NCI-H1105 (cell line): ENCODE data around the gene UNC5C.
"Not testable (repeated sequence)": the region's sequence is repeated elsewhere in the genome, so short reads cannot be mapped to it uniquely, and the experiment has no call there.

Experiments used
- DNase-seq: peaks from one replicate; lab custom pipeline; 2025; lab: John Stamatoyannopoulos, UW

Gene UNC5C

DNA sequence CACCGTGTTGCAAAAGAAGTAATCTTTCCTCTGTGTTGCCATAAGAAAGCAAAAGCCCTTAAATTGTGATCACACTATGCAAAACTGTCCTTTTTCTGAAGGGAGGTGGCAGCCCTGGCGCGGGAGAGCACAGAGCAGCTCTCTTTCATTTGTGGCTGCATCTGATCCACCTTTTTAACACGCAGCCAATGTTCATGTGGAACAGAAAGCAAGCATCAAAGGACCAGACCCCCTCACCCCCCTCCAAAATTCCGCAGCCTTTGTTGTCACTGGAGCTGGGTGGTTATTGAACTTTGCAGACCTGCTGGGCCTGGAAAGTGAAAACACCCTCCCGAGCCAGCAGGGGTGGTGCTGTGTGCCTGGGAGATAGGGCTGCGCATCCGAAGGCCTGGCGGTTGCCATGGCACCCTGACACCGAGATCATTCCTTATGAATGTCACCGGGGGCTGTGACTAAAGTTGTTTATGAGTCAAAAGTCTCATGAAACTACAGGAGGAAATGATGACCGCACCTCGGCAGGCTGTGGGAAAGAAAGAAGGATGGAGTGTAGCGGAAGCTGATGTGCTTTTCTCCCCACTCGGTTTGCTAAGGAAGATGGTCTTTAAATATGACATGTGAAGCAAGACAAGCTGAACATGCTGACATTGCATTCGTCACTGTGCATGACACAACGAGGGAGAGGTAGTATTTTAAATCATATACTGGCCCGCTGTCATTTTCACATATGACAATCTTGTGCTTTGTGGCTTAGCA, 367.4 kb downstream of the UNC5C start:
- no peak for DNase-seq

DNA sequence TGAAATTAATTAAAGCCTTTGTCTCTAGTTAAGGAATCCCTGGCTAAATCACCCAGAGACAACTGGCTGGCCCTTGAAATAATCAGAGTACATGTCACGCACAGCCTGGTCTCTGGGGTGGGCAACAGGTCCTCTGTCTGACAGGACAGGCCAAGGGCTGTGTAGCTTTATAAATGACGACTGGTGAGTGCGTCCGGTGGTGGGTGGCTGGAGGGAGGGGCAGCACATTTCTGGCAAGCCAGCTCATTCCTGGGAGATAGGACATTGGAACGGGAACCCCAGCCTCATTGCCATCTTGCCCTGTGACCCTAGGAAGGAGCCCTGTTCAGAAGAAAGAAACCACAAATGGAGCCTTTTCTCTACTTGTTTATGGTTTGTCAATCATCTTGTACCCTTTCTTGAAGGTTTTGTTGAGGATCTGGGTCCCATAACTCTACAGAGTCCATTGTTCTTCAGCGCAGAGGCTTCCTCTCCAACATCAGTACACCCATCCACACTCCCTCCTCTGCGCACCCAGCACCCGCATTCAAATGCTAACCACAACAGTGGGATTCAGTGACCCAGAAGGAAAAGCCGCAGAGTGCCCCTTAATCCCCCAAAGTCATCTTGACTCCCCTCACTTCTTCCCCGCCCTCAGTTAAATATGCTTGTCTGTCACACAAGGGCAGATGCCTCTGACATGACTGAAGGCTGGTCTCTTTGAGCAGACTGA, 368.1 kb downstream of the UNC5C start:
- no peak for DNase-seq

DNA sequence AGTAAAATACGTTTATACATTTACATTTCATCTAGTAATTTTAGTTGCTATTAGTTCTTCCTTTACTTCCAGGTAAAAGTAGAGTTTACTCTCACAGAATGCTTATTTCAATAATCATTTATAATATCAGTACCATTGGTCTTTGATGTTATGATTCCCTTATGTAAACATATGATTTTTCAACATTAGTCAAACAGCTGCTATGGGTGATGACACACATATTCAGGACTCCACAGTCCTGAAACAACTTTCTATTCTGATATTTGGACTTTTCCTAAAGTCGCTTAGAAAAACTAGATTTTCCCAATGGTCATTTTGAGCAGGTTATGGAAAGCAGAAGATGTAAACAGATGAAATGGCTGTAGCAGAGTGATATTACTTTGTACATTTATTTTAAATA, 369.8 kb downstream of the UNC5C start:
- DNase-seq, result no peak

DNA sequence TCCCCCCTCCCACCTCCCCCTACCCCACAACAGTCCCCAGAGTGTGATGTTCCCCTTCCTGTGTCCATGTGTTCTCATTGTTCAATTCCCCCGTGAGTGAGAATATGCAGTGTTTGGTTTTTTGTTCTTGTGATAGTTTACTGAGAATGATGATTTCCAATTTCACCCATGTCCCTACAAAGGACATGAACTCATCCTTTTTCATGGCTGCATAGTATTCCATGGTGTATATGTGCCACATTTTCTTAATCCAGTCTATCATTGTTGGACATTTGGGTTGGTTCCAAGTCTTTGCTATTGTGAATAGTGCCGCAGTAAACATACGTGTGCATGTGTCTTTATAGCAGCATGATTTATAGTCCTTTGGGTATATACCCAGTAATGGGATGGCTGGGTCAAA, 377.4 kb downstream of the UNC5C start:
- DNase-seq, result not testable (repeated sequence)

DNA sequence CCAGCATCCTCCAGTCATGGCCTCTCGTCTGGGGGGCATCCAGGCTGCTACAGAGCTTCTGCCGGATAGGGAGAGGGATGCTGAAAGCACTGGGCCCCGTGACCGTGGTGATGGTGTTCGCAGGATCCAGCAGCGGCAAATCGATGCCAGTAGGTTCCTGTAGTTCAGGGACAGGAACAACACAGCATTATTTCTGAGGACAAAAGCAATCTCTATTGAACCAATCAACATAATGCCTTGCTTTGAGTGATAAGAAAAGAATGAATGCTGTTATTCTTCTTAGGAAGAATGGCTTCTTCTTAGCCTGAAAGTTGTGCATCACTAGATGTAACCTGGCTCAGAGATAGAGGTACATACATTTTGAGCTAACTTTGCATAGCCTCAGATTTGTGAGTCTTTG, 378.6 kb downstream of the UNC5C start:
- DNase-seq, result no peak

DNA sequence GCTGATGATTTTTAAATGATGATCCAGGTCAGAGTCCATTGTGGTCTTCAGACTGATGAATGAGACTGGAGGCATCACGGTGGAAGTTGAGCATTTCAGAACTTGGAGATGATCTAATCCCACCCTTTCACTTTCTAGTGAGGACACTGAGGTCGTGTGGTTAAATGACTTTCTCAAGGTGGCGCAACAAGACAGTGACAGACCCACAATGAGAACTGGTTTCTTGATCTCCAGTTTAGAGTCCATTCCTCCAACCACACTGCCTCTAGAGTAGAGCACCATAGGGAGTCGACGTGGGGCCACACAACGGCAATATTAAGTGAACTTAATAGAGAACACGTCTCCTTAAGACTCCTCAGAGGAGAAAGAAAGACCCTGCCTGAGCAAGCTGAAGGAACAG, 381.0 kb downstream of the UNC5C start:
- DNase-seq, result no peak

DNA sequence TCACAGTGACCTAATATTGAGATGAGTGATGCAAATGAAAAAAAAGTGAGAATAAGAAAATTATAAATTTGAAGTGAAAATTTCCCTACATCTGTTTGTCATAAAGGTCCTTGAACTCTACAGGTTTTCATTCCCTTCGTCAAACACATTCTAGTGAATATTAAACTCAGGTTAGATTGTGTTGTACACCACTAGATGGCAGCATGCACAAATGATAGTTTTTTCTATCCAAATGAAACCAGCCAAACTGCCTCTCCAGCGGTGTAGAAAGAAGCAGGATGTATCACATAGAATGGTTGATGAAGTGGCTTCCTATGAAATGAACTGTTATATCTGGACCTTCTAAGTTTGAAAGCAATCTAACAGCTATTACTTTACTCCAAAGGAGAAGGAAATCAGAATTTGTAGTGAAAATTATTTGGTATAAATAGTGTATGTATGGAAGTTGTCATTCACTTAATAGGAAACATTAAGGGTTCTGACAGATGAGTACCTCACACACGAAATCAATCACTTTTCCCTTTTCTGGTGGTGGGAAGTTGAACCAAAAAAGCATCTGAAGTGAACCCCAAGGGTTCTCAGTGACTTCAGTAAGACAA, 382.7 kb downstream of the UNC5C start:
- DNase-seq, result peak; percentile 43

DNA sequence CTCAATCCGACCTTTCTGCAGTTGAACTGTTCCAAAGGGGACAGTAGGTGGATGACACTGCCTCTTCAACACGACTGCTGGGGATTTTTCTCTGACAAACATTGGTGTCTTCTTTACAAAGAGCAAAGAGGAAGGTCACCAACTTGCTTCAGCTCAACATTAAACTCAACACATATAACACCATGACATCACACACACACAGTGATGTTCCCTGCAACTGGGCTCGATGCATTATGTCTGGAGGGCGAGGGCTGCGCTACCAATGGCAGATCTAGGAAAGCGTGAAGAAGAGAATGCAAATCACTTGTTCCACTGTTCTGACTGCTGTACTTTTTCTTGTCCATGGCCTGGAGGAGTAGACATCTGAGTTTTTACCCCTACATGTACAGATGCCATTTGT, 385.9 kb downstream of the UNC5C start:
- no peak for DNase-seq

DNA sequence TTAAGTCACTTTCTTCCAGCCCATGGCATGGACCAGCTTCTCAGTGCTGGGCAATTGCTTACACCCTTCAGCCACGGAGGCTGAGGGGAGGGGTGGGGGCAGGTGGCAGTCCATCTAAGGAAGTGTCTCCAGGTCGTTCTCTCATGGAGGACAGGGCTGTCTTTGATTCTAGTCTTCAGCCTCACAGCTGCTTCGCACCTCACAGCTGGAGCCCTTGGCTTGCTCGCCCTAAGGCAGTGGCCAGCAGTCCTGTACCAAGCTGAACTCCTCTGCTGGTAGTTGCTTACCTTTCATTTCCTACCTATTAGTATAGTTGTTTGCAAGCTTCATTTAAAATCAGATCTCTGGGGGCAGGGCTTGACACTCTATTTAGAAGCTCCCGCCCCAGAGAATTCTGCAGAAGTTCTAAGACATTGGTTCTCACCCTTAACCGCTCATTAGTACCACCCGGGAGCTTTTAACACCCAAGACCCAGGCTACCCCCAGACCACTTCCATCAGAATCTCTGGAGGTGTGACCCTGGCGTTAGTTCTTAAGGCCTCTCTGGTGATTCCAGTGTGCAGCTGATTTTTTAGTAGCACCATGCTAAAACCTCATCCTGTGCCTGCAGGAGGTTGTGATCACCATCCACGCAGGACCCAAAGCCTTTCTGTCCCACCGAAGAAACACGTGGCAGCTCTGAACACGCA, 386.8 kb downstream of the UNC5C start:
- DNase-seq, result no peak

DNA sequence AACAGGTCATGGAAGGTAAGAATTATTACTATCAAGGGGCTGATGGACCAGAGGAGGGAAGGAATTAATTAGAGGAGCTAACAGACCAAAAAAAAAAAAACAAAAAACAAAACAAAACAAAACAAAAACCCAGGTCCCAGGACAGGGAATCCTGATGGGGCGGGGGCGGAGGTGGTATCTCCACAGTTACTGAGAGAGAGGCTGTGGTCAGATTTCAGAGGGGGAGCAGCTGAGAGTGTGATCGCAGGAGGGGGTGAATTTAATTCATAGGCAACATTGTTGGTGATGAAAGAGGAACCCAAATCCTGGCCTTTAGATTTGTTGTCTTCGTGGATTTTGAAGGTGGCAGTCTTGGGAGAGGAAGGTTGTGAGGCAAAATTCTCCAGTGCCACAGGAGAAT, 389.4 kb downstream of the UNC5C start:
- no peak for DNase-seq

DNA sequence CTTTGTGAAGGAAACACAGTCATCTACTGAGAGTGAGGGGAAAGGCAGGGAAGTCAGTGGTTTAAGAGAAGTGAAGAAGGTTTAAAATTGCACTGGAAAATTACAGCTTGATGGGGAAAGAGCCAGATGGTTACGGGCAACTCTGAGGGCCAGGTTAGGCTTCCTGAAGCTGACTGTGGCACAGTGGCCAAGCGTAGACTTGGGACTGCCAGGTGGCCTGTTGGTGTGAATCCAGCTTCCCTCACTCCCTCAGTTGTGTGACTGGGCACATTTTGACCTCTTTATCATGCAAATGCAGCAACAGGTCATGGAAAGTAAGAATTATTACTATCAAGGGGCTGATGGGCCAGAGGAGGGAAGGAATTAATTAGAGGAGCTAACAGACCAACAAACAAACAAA, 390.1 kb downstream of the UNC5C start:
- DNase-seq, result no peak

DNA sequence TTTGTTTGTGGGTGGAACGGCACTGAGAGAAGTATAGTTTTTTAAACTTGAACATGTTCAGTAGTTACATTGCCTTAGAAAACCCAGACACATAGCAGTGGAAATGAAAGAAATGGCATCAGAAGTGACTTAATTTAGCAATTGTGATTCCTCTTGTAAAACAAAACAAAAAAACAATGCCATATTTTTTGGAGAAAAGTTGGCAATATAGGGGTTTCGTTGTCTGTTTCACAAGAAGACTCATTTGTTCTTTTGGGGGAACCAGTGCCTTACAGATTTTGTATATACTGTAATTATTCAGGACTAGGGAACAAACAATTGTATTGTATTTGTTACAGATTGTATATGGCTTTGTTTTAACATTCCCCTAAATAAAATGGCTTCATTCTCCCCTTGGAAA, 390.7 kb downstream of the UNC5C start:
- no peak for DNase-seq

DNA sequence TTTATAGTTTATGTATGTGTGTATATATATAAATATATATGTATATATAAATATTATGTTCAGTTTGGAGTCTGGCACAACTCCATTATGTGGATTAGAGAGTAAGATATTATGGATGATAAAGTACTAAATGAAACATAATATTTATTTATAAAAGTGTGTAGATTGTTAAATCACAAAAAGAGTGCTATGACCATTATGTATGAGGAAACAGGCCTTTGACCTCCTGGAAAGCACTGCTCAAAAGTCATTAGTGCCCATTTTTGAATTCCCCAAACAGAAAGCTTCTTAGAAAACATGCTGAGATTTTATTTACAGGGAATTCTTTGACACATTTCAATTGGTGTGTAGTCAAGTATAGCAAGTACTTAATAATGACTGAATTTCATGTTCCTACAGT, 391.2 kb downstream of the UNC5C start:
- DNase-seq, result no peak

DNA sequence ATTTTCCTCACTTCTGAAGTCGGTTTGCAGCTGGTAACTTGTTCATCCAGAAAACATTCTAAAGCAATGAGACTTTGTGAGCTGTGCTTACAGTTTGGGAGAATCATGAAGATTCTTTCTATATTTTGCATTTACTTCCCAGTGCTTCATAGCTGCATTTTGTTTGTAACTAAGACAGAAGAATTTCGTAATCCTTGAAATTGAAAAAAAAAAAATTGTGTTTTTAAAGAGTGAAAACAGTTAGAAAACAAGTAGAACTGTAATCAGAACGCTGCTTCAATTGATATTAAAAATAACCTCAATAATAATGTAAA, 392.4 kb downstream of the UNC5C start:
- no peak for DNase-seq

DNA sequence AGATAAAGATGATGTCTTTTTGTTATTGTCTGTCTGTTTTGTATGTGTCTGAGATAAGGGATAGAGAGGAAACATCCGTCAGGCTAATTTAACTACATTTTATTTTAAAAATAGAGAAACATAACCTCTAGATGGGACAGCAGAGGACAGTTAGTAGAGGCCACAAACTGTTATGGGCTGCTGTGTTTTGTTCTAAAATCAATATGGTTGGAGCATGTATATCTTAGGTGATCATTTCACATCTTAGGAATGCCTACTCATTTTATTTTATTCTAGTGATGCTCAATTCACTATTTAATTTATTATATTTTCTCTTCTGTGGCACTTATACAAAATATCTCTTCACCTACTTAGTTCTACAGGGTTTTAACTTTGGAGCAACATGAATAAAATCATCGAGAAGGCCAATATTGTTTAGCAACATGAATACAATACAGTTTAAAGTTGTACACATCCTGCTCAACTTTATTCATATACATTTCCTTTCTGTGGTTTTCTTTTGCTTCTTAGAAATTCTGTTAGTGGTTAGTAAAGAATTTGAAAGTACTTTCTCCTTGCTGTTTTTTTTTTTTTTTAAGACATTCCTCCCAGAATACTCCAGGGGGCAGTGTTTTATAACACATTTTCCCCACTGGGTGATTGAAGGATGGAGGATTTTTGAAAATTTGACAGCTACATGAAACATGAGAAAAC, 392.9 kb downstream of the UNC5C start:
- no peak for DNase-seq

DNA sequence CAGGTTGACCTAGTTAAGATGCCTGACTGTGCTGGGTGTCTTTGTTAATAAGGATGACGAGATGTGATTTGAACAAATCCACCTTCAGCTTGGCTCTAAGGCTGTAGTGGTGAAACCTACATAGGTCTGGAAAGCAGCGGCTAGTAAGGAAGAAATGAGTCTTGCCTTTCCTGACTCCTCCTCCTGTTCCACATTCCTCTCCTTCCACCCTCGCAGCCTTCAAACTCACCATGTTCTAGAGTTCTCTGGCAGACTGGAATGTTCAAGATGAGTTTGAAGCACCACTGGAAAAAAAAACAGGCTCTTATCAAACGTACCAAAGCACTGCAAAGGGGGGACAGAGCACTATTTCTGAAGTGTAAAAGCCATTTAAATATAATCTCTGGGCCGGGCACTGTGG, 395.6 kb downstream of the UNC5C start:
- DNase-seq, result no peak

DNA sequence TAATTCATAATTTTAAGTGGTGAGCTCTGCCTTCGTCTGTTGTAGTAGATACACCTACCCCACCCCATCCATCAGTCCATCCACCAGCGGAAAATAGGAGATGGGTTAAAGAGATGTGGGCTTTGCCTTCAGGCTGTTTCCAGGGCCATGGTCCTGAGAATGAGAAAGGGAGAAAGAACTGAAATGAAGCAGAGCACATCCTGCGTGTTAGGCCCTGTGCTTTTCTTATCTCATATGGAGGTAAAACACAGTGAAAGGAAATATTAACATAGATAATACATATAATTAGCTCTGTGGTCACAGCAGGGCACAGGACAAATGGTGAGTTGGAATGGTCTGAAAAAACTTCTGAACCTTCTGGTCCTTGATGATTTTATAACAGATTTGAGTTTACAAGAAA, 397.5 kb downstream of the UNC5C start:
- DNase-seq, result no peak

DNA sequence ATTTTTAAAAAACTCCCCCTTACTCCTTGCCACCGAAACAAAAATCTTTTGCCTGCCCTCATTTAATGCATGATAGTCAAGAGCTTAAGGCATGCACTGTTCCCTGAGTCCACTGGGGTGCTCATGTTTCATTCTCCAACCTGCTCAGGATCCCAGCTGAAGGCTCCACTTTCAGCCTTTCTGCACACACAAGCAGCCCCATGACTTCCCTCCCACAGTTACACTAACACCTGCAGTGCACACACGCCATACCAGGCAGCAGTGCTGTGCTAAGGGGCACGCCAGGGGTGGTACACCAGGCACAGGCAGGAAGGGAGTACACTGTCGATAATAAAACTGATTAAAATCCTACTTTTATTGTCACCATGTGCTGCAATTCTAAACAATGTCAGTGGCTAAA, 405.8 kb downstream of the UNC5C start:
- no peak for DNase-seq

DNA sequence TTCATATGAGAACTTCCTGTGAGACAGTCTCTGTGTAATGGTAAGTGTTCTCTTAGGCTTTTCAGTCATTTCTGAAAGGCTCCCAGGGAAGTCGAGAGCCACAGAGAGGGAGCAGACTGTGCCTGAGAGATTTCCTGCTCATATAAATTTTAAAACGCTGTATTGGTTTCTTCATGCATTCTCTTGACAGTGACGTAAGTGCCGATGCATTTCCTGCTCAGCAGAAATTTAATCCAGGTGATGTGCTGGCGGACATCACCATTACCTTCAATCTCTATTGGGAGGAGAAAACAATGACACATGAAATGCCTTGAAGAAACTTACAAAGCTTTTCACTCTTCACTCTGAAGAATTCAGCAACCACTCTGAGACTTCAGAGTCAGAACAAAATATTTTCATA, 407.4 kb downstream of the UNC5C start:
- DNase-seq, result no peak

DNA sequence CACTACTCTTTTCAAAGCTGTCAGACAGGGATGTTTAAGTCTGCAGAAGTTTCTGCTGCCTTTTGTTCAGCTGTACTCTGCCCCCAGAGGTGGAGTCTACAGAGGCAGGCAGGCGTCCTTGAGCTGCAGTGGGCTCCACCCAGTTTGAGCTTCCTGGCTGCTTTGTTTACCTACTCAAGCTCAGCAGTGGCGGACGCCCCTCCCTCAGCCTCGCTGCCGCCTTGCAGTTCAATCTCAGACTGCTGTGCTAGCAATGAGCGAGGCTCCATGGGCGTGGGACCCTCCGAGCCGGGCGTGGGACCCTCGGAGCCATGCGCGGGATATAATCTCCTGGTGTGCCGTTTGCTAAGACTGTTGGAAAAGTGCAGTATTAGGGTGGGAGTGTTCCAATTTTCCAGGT, 409.3 kb downstream of the UNC5C start:
- not testable (repeated sequence) for DNase-seq

DNA sequence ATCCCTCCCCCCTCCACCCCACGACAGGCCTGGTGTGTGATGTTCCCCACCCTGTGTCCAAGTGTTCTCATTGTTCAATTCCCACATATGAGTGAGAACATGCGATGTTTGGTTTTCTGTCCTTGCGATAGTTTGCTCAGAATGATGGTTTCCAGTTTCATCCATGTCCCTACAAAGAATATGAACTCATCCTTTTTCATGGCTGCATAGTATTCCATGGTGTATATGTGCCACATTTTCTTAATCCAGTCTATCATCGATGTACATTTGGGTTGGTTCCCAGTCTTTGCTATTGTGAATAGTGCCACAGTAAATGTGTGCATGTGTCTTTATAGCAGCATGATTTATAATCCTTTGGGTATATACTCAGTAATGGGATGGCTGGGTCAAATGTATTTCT, 414.8 kb downstream of the UNC5C start:
- not testable (repeated sequence) for DNase-seq

DNA sequence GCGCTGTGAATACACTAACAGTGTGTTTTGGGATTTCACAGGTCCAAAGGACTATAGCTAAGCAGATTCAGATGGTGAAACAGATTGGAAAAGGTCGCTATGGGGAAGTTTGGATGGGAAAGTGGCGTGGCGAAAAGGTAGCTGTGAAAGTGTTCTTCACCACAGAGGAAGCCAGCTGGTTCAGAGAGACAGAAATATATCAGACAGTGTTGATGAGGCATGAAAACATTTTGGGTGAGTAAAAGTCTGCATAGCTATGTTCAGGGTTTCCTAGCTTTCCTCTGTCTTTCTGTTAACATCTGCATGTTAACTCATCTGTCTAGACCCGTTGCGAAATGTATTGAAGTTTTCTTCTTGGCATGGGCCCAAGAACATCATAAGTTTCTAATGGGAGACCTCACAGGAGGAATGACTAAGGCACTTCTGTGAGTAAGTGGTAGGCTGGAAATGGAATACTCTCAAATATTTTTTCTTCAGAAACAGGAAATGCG, 418.9 kb downstream of the UNC5C start:
- DNase-seq, result no peak
